Thoracic aorta (tissue), 2 donors: ENCODE data around the gene PMEL. TPM values are rescaled to one million over a fixed set of nuclear protein-coding genes. Genes with fewer than 3 reads are reported as not detected.
A peak's percentile ranks its signal among the peaks of the same experiment; 100 is the strongest.

Experiments used
- ATAC-seq: fragments of 150-250 bp; one replicate; pipeline ENCODE4 v1.8.0; 2017; ENCODE audit warnings: low read depth; ENCODE audit not compliant: insufficient number of reproducible peaks, low FRiP score
- DNase-seq: peaks from one replicate; pipeline ENCODE4 v3.0.0-alpha.2; 2020; ENCODE audit warnings: low spot score
- H3K27ac ChIP-seq, 2 donors: fragments of 200-600 bp; sonication (generic); 1 replicate in 1 of 2; 2 replicates in 1 of 2; pipeline ENCODE4 v1.5.1; 2016; ENCODE audit warnings: mild to moderate bottlenecking in 2 of 2, moderate library complexity in 2 of 2
- H3K27me3 ChIP-seq: fragments of 200-600 bp; sonication (generic); replicated peaks from 2 replicates; pipeline ENCODE4 v1.6.0; 2016; ENCODE audit warnings: mild to moderate bottlenecking; ENCODE audit not compliant: insufficient read depth
- H3K36me3 ChIP-seq: fragments of 200-600 bp; sonication (generic); one replicate; pipeline ENCODE4 v1.5.1; 2016
- H3K4me1 ChIP-seq, 2 donors: fragments of 200-600 bp; sonication (generic); 1 replicate in 1 of 2; 2 replicates in 1 of 2; pipeline versions ENCODE4 v1.5.1 to v1.6.0; 2016; ENCODE audit warnings: low read depth in 2 of 2, mild to moderate bottlenecking in 1 of 2; ENCODE audit not compliant: control insufficient read depth in 1 of 2
- H3K4me3 ChIP-seq: fragments of 200-600 bp; sonication (generic); 2 replicates; pipeline ENCODE4 v1.5.1; 2016; ENCODE audit warnings: mild to moderate bottlenecking
- H3K9me3 ChIP-seq: fragments of 200-600 bp; sonication (generic); 2 replicates; pipeline ENCODE4 v1.5.1; 2016
- total RNA-seq, 2 donors: library from RNA; depleted of rRNA; stranded (reverse); fragments of >200 nt; gene quantifications; one replicate each; pipeline versions ENCODE4 v1.1.0 to v1.2.3, GENCODE V29; 2016
- TF ChIP-seq, protein P1 (sequence below): fragments of 200-600 bp; sonication (generic); IDR thresholded peaks from one replicate; pipeline ENCODE4 v1.5.1; 2019; ENCODE audit warnings: antibody characterized with exemption

The PMEL gene
- under 1 TPM in 1 of 2 donors, not detected in 1; 0.99 TPM for total RNA-seq

DNA sequence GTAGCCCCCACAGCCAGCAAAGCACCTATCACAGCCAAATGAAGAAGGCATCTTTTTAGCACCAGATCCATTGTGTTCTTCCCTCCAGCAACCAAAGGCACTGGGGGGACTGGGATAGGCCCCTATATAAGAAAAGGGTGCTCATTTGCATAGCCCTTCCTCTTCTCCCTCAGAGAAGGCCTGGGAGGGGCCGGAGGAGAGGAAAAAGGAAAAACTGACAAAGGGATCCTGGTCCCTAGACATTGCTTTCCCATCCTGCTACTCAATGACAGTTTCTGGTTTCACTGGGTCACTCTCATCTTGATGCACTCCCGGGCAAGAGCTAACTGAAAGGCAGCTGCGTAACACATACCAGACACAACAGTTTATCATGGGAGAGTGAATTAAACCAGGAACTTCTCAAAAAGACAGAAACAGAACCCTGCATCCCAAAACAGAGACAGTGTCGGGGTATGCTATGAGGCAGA is at the start of gene PMEL:
PMEL (minus strand) TSS at position 102 of the 467 bp plus-strand sequence; CDS start at position 71, 31 bp downstream.
- Histone ChIP-seq H3K9me3 (no peaks in the 10 kb centered on the region), H3K27me3 (no peaks in the 10 kb centered on the region), H3K27ac (peak within 1 kb of the TSS; percentile 78 to 83), H3K4me1 (peaks cover 6 to 19% of the 10 kb centered on the region in 2 donors), H3K4me3 (peak within 1 kb of the TSS; percentile 84), H3K36me3 (no peaks in the 10 kb centered on the region)
- TF ChIP-seq, protein P1, sequence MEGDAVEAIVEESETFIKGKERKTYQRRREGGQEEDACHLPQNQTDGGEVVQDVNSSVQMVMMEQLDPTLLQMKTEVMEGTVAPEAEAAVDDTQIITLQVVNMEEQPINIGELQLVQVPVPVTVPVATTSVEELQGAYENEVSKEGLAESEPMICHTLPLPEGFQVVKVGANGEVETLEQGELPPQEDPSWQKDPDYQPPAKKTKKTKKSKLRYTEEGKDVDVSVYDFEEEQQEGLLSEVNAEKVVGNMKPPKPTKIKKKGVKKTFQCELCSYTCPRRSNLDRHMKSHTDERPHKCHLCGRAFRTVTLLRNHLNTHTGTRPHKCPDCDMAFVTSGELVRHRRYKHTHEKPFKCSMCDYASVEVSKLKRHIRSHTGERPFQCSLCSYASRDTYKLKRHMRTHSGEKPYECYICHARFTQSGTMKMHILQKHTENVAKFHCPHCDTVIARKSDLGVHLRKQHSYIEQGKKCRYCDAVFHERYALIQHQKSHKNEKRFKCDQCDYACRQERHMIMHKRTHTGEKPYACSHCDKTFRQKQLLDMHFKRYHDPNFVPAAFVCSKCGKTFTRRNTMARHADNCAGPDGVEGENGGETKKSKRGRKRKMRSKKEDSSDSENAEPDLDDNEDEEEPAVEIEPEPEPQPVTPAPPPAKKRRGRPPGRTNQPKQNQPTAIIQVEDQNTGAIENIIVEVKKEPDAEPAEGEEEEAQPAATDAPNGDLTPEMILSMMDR = no peak
- ATAC-seq (no peak), DNase-seq (no peak)

DNA sequence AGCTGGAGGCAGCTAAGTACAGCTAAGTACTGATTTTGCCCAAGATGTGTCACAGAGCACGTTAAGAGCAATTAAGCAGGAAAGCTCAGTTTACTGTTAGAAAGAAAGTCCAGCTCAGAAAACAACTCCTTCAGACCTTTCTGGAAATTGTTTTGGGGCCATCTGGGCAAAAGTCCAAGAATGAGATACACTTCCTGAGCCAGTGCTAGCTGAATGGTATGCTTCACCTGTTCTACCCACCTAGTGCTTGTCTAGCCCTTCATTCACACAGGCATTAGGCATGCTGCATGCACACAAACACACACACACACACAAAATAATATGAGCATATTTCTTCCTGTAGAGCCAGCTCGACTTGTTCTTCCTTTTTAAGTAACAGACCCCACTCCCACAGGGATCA is 48.4 kb upstream of the PMEL start:
- Histone ChIP-seq H3K27ac (no peak overlapping the region), H3K36me3 (peaks cover 8% of the 10 kb centered on the region), H3K4me1 (no peaks in the 10 kb centered on the region), H3K27me3 (no peaks in the 10 kb centered on the region), H3K9me3 (no peaks in the 10 kb centered on the region), H3K4me3 (no peak overlapping the region)
- TF ChIP-seq, protein P1 = no peak
- ATAC-seq (no peak), DNase-seq (no peak)

GRCh38 chr12:56013482-56013881 is 47.6 kb upstream of the PMEL start:
- Histone ChIP-seq H3K4me1 (peaks cover 0 to 1% of the 10 kb centered on the region in 2 donors), H3K27me3 (no peaks in the 10 kb centered on the region), H3K9me3 (no peaks in the 10 kb centered on the region), H3K27ac (no peak overlapping the region), H3K4me3 (no peak overlapping the region), H3K36me3 (peaks cover 4% of the 10 kb centered on the region)
- TF ChIP-seq, protein P1 = no peak
- DNase-seq = no peak
- ATAC-seq = no peak

- Histone ChIP-seq H3K9me3 (no peaks in the 10 kb centered on the region), H3K27me3 (no peaks in the 10 kb centered on the region), H3K27ac (no peak overlapping the region), H3K36me3 (no peaks in the 10 kb centered on the region), H3K4me3 (no peak overlapping the region), H3K4me1 (peaks cover 0 to 8% of the 10 kb centered on the region in 2 donors)
- DNase-seq = no peak
- TF ChIP-seq, protein P1 = no peak
- ATAC-seq = no peak
Observed at GRCh38 chr12:56011509-56012090, 45.8 kb upstream of the PMEL start.

GRCh38 chr12:56010111-56010570 is 44.3 kb upstream of the PMEL start:
- no peak for ATAC-seq

More at GRCh38 chr12:56010111-56010570, 44.3 kb upstream of the PMEL start:
- Histone ChIP-seq H3K4me1 (peaks cover 0 to 8% of the 10 kb centered on the region in 2 donors), H3K4me3 (no peak overlapping the region), H3K27me3 (no peaks in the 10 kb centered on the region), H3K9me3 (no peaks in the 10 kb centered on the region), H3K27ac (no peak overlapping the region), H3K36me3 (no peaks in the 10 kb centered on the region)
- TF ChIP-seq, protein P1 = no peak
- DNase-seq = no peak
